Caco-2 (cell line): ENCODE measurements around the gene REG3A. TPM values are rescaled to one million over a fixed set of nuclear protein-coding genes. Genes with fewer than 3 reads are reported as not detected.

Source experiments
- BruUV-seq: library from RNA; stranded (reverse); fragments of 400-500 nt; replicated peaks from 2 replicates; lab custom pipeline; 2021; lab: Mats Ljungman, UMichigan
- CTCF ChIA-PET: fragments of 300-600 bp; sonication (Branson Sonifier 250); formaldehyde crosslinking; loops from one replicate; lab custom pipeline; 2022; ENCODE audit warnings: antibody characterized with exemption; lab: Charles Lee
- POLR2A ChIA-PET: fragments of 300-600 bp; sonication (Branson Sonifier 250); formaldehyde crosslinking; loops from one replicate; lab custom pipeline; 2022; ENCODE audit warnings: antibody characterized with exemption; lab: Charles Lee
- DNase-seq, 2 experiments: peaks; one replicate each; pipeline versions ENCODE4 v3.0.0 to v3.0.0-alpha.2; 2020 to 2022
- H3K27me3 ChIP-seq: replicated peaks from 2 replicates; pipeline ENCODE4 v1.6.0; 2011; ENCODE audit warnings: low read length; ENCODE audit not compliant: control insufficient read depth, insufficient read depth
- H3K36me3 ChIP-seq: 2 replicates; pipeline ENCODE4 v1.5.1; 2011; ENCODE audit warnings: low read length; ENCODE audit not compliant: control insufficient read depth, insufficient read depth
- H3K4me1 ChIP-seq: fragments of 250-450 bp; sonication (Bioruptor Pico); 2 replicates; pipeline ENCODE4 v1.5.1; 2020; ENCODE audit warnings: mild to moderate bottlenecking
- H3K4me3 ChIP-seq: 2 replicates; pipeline ENCODE4 v1.5.1; 2011; ENCODE audit warnings: low read depth, mild to moderate bottlenecking, control low read depth, low read length
- H3K9me3 ChIP-seq: fragments of 250-450 bp; sonication (Bioruptor Pico); 2 replicates; pipeline ENCODE4 v1.5.1; 2020; ENCODE audit warnings: mild to moderate bottlenecking, moderate library complexity
- H3K27ac Mint-ChIP-seq: one replicate; pipeline ENCODE4 v1.8.0; 2022; ENCODE audit warnings: mixed read lengths; ENCODE audit not compliant: unreplicated experiment
- H3K27me3 Mint-ChIP-seq: one replicate; pipeline ENCODE4 v1.8.0; 2022; ENCODE audit warnings: mixed read lengths; ENCODE audit not compliant: insufficient read depth, unreplicated experiment
- H3K36me3 Mint-ChIP-seq: one replicate; pipeline ENCODE4 v1.8.0; 2022; ENCODE audit warnings: mild to moderate bottlenecking, mixed read lengths; ENCODE audit not compliant: insufficient read depth, unreplicated experiment
- H3K4me1 Mint-ChIP-seq: one replicate; pipeline ENCODE4 v1.8.0; 2022; ENCODE audit warnings: low read depth, mixed read lengths; ENCODE audit not compliant: unreplicated experiment
- H3K4me3 Mint-ChIP-seq: one replicate; pipeline ENCODE4 v1.8.0; 2022; ENCODE audit warnings: mild to moderate bottlenecking, moderate library complexity, mixed read lengths; ENCODE audit not compliant: unreplicated experiment
- H3K9me3 Mint-ChIP-seq: one replicate; pipeline ENCODE4 v1.8.0; 2022; ENCODE audit warnings: mixed read lengths; ENCODE audit not compliant: unreplicated experiment
- CTCF ChIP-seq, 2 experiments: fragments of 200-600 bp in 1 of 2; IDR thresholded peaks; 1 replicate in 1 of 2; 2 replicates in 1 of 2; pipeline versions ENCODE4 v1.5.1 to v1.8.0; 2011 to 2022; ENCODE audit warnings: antibody characterized with exemption in 1 of 2, control low read depth in 1 of 2, inconsistent platforms in 1 of 2, low read depth in 1 of 2, low read length in 1 of 2, mild to moderate bottlenecking in 1 of 2, moderate library complexity in 1 of 2; ENCODE audit not compliant: insufficient read depth in 1 of 2, severe bottlenecking in 1 of 2, unreplicated experiment in 1 of 2
- intact Hi-C: fragments of 100-400 bp; cut with micrococcal nuclease; formaldehyde crosslinking; loops from one replicate; pipeline ENCODE4 v1.10.0; 2022; ENCODE audit not compliant: unreplicated experiment
- total RNA-seq: library from RNA; stranded (reverse); gene quantifications from 2 replicates; pipeline ENCODE4 v1.2.3, GENCODE V29; 2022

REG3A gene
- total RNA-seq, 1 experiment from 2014 or later, result 0.45 TPM

- no TSS peak for BruUV-seq
- intact Hi-C loops, result no loop called here
Observed at GRCh38 chr2:79124907-79125720, 34.4 kb downstream of the REG3A start.

GRCh38 chr2:79122676-79123075 lies 36.9 kb downstream of the REG3A start:
- intact Hi-C loops, result no loop called here
- H3K4me1 Mint-ChIP-seq, result no peaks in the 10 kb centered on the region
- Histone ChIP-seq H3K4me3 (no peak overlapping the region), H3K4me1 (no peaks in the 10 kb centered on the region), H3K9me3 (no peaks in the 10 kb centered on the region), H3K36me3 (no peaks in the 10 kb centered on the region), H3K27me3 (no peaks in the 10 kb centered on the region)
- TF ChIP-seq CTCF (IDR thresholded peaks at IDR 0.05; ENCODE audit: insufficient read depth in 1 of 2, low read depth in 1 of 2, low read length in 1 of 2, severe bottlenecking in 1 of 2, unreplicated experiment in 1 of 2), result no peak
- ChIA-PET CTCF (no interaction called here), POLR2A (no interaction called here)
- H3K27me3 Mint-ChIP-seq, result peaks cover 7% of the 10 kb centered on the region
- no peak overlapping the region for H3K27ac Mint-ChIP-seq
- BruUV-seq, result no TSS peak
- no peaks in the 10 kb centered on the region for H3K9me3 Mint-ChIP-seq
- no peak for DNase-seq
- no peak overlapping the region for H3K4me3 Mint-ChIP-seq
- H3K36me3 Mint-ChIP-seq, result no peaks in the 10 kb centered on the region

More at GRCh38 chr2:79124907-79125720, 34.4 kb downstream of the REG3A start:
- ChIA-PET POLR2A (no interaction called here), CTCF (no interaction called here)
- Mint-ChIP-seq H3K9me3 (no peaks in the 10 kb centered on the region), H3K4me3 (no peak overlapping the region), H3K27ac (no peak overlapping the region), H3K4me1 (no peaks in the 10 kb centered on the region), H3K27me3 (peaks cover 7% of the 10 kb centered on the region), H3K36me3 (no peaks in the 10 kb centered on the region)
- no peak for DNase-seq
- TF ChIP-seq CTCF (IDR thresholded peaks at IDR 0.05; ENCODE audit: insufficient read depth in 1 of 2, low read depth in 1 of 2, low read length in 1 of 2, severe bottlenecking in 1 of 2, unreplicated experiment in 1 of 2), result no peak
- H3K4me3 ChIP-seq, result no peak overlapping the region
- H3K27me3 ChIP-seq, result no peaks in the 10 kb centered on the region
- no peaks in the 10 kb centered on the region for H3K36me3 ChIP-seq
- H3K4me1 ChIP-seq, result no peaks in the 10 kb centered on the region
- no peaks in the 10 kb centered on the region for H3K9me3 ChIP-seq

GRCh38 chr2:79120194-79120713 lies 39.3 kb downstream of the REG3A start, which contains the start of gene REG1A:
Gene REG1A, plus strand, starts transcription at chr2:79120488. Its CDS starts 374 bp downstream, at chr2:79120862.
- no peak for DNase-seq
- Mint-ChIP-seq H3K4me3 (no peak within 1 kb of the TSS), H3K36me3 (no peaks in the 10 kb centered on the region), H3K4me1 (no peaks in the 10 kb centered on the region), H3K27ac (no peak within 1 kb of the TSS), H3K27me3 (peaks cover 3% of the 10 kb centered on the region), H3K9me3 (no peaks in the 10 kb centered on the region)
- ChIA-PET CTCF (no interaction called here), POLR2A (no interaction called here)
- Histone ChIP-seq H3K36me3 (no peaks in the 10 kb centered on the region), H3K27me3 (no peaks in the 10 kb centered on the region), H3K4me3 (no peak within 1 kb of the TSS), H3K9me3 (no peaks in the 10 kb centered on the region), H3K4me1 (no peaks in the 10 kb centered on the region)
- no TSS peak for BruUV-seq
- intact Hi-C loops, result no loop called here
- no peak for TF ChIP-seq CTCF (IDR thresholded peaks at IDR 0.05; ENCODE audit: insufficient read depth in 1 of 2, low read depth in 1 of 2, low read length in 1 of 2, severe bottlenecking in 1 of 2, unreplicated experiment in 1 of 2)
